SKM-1 (cell line): ENCODE data around the gene CCDC88C.
"Not testable (repeated sequence)": the region's sequence is repeated elsewhere in the genome, so short reads cannot be mapped to it uniquely, and the experiment has no call there.

Experiments
- DNase-seq: peaks from one replicate; lab custom pipeline; 2025; ENCODE audit not compliant: unreplicated experiment; lab: John Stamatoyannopoulos, UW

Gene CCDC88C

GRCh38 chr14:91255026-91255695 lies 162.5 kb downstream of the CCDC88C start:
- DNase-seq, result no peak

GRCh38 chr14:91254461-91254860 lies 163.2 kb downstream of the CCDC88C start:
- no peak for DNase-seq

- DNase-seq, result no peak
Observed at GRCh38 chr14:91253795-91254323, 163.8 kb downstream of the CCDC88C start.

DNA sequence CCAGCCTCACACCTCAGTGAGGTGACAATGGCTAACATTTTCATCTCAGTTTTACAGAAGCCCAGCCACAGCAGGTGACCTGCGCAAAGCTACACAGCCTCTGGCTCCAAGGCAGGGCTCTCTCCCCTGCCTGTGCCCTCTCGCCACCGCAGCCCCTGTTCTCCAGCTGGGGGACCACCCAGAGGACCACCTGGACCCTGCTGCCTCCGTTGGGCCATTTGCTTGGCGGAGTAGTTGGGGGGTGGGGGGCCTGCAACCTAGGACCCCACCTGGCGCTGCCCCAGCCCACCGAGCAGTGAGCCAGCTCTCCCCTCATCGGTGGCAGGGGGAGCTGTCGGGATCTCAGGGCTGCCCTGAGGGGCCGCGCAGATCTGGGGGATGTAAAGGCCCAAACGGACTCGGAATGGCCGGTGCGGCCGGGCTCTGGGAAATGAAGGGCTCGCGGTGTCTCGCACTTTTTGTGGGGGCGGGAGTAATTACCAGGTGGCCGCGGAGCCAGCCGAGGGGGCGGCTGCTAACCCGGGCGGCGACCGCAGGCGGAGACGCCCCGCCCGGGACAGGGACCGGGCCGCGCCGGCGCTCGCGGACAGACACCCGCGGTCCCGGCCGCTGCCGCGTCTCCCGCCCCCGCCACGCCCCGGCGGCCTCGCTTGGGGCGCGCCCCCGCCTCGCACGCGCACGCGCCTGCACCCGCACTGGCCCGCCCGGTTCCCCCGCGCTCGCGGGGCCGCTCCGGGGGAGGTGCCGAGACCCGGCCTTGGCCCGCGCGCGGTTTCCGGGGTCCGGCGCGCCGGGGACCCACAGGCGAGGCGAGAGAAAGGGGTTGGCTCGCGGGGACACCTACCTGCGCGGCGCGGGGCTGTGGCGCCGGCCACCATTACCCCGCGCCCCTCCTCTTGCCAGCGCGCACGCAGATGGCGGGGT lies 164.5 kb downstream of the CCDC88C start:
- DNase-seq, result no peak

GRCh38 chr14:91250912-91251311 lies 166.7 kb downstream of the CCDC88C start:
- no peak for DNase-seq

- peak; percentile 70 for DNase-seq
Observed at GRCh38 chr14:91249841-91250616, 167.6 kb downstream of the CCDC88C start.

DNA sequence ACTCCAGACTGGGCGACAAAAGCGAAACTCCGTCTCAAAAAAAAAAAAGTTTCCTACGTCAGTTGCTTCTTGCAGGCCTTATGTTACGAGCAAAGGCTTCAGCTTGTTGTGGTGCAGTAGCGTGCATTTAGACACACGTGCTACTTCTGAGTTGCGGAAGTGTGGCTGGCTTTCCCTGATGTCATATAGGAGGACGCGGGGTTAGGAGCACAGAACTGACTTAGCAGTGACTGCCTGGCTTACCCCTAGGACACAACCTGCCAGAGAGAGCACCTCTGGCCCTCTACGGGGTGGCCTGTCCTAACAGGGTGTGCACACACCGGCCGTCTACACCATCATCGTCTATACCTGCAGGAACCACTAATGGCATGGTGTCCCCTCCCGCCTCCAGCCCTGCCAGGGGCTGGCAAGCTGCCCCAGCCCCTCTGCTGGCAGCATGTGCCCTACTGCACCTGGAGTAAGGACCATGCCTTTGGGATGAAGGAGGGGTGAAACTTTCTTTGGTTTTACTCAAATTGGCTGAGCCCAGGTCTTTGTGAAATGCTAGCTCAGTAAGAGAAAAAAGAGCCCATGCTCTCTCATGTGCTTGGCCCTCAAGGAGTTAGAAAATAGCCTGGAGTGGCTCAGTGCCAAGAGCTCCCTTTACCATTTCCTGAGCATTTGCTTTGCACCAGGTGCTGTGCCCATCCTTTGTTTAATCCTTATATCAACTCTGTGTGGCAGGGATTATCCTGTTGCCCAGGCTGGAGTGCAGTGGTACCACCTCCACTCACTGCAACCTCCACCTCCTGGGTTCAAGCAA lies 171.4 kb downstream of the CCDC88C start:
- DNase-seq, result no peak

- DNase-seq, result not testable (repeated sequence)
Observed at GRCh38 chr14:91245616-91246015, 172.0 kb downstream of the CCDC88C start.

GRCh38 chr14:91245029-91245428 lies 172.6 kb downstream of the CCDC88C start:
- DNase-seq, result no peak

DNA sequence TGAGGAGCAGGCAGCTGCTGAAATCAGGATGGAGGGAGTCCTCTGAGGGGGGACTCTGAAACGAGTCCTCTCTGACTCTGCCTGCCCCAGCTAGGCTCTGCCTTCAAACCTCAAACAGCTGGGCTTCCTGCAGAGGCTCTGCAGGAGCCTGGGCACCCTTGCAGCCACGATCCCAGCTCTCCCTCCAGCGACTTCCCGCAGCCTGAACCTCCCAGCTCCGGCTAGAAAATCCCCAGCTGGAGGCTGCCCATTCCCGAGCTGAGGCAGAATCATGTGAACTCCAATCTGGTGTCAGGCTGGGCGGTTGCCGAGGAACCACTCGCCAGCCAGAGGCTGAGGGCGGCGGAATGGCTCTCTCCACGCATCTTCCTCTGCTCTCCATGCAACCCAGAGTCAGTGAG lies 173.1 kb downstream of the CCDC88C start, which contains the start of gene GPR68:
TSS of gene GPR68 (minus strand) at position 204 of the 401 bp plus-strand sequence. CDS start 9,654 bp downstream, outside the sequence.
- no peak for DNase-seq

DNA sequence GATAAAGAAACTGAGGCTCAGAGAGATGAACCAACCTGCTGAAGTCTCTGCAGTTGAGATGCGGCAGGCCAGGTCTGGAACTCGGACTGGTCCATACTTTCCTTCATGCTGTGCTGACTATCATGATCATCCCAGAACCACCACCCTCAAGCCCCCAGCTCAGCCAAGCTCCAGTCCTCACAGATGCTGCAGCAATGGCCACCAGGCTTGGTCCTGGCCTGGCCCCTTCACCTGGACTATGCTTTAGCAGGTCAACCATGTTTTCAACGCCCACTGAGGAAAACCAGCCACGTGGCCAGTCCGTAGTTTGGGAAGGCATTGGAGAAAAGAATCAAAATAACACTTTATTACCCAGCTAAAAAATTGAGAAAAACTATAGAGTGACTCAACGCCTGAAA lies 174.5 kb downstream of the CCDC88C start:
- no peak for DNase-seq

- DNase-seq, result no peak
Observed at GRCh38 chr14:91242635-91243034, 175.0 kb downstream of the CCDC88C start.

- peak; percentile 47 for DNase-seq
Observed at GRCh38 chr14:91241863-91242262, 175.8 kb downstream of the CCDC88C start.

GRCh38 chr14:91238661-91239060 lies 179.0 kb downstream of the CCDC88C start:
- no peak for DNase-seq

DNA sequence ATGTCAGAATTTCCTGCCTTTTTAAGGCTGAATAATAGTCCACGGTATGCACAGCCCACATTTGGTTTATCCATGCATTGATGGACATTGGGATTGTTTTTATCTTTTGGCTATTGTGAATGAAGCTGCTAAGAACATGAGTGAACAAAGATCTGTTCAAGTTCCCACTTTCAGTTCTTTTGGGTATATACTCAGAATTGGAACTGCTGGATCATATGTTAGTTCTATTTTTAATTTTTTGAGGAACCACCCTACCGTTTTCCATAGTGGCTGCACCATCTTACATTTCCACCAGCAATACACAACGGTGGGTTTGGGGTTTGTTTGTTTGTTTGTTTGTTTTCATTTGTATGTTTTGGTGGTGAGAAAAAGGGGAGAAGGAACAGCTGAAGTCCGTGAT lies 179.5 kb downstream of the CCDC88C start:
- no peak for DNase-seq

GRCh38 chr14:91237219-91237618 lies 180.4 kb downstream of the CCDC88C start:
- no peak for DNase-seq

DNA sequence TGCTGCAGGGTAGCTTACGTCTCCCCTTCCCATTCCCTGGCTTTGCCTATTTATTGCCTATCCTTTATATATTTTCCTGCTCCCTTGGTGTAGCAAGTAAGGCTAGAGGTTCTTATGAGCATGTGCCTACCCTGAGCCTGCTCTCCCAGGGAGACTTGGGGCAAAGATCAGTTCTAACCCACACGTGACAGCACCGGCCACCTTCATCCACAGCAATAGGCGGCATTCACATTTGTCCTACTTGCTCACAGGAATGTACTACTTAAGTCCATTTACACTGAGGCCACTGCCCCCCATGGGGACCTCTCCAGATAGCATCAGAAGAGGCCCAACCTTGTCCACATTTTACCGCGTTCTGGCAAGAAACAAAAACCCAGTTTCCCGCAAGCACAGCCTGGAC lies 181.8 kb downstream of the CCDC88C start:
- no peak for DNase-seq

GRCh38 chr14:91234791-91235114 lies 182.9 kb downstream of the CCDC88C start:
- DNase-seq, result no peak

- no peak for DNase-seq
Observed at GRCh38 chr14:91233936-91234790, 183.5 kb downstream of the CCDC88C start.
